K562 (cell line): ENCODE results near the gene CERS3.

Source experiments
- CBFB ChIP-seq: sonication (generic); formaldehyde crosslinking; IDR thresholded peaks from 2 replicates; pipeline ENCODE4 v1.4.0; 2020; ENCODE audit warnings: mild to moderate bottlenecking, missing genetic modification reagents
- MYNN ChIP-seq, 2 experiments: sonication (generic); formaldehyde crosslinking in 1 of 2; IDR thresholded peaks; 2 replicates each; pipeline versions ENCODE4 v1.5.0 to v1.6.1; 2016 to 2020; ENCODE audit warnings: antibody characterized with exemption in 1 of 2, missing genetic modification reagents in 1 of 2
- ZNF24 ChIP-seq: fragments of 450-650 bp; IDR thresholded peaks from 2 replicates; pipeline ENCODE4 v1.6.1; 2016

DNA sequence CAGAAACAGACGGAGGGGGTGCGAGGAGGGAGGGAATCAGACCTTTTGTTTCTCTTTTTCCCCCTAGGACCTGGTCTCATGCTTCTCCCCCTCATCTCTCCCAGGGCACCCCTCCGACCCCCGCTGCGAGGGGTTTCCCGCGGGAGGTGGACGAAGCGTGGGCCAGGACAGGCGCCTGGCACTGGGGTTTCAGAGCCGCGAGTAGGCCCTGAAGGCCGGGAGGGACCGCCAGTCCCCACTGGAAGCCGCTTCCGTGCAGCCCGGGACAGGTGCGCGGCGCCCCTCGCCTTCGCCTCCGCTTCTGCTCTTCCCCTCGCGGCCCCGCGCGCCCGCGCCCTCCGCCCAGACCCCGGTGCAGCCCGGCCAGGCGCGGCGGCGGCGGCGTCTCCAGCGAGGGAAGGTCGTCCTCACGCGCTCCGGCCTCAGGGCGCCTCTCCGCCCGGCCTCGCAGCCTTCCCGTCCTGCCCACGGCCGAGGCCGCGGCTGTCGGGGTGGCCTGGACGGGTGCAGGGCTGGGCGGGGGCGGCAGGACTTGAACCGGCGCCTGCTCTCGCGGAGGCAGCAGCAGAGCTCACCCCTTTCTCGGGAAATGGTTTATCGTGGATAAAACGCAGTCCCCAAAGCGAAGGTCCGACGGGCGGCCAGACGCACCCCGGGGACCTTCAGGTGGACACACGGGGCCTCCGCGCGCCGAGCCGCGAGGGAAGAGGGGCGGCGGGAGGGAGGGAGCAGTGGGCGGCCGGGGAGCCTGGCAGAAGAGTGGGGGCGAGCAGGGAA, 155.4 kb downstream of the CERS3 start:
- no peak for TF ChIP-seq CBFB (CRISPR knock-in tag)
- no peak for TF ChIP-seq ZNF24
- TF ChIP-seq MYNN (IDR thresholded peaks at IDR 0.05), result no peak
- TF ChIP-seq MYNN (CRISPR knock-in tag; IDR thresholded peaks at IDR 0.05), result no peak
